HG02852 (cell line): Measurements from ENCODE around the gene LDB2.

Source experiments
- ATAC-seq: cut with Tn5 transposase; IDR thresholded peaks from one replicate; pipeline ENCODE4 v1.9.1; 2021; ENCODE audit warnings: mild to moderate bottlenecking, moderate library complexity; ENCODE audit not compliant: unreplicated experiment

The LDB2 gene

DNA sequence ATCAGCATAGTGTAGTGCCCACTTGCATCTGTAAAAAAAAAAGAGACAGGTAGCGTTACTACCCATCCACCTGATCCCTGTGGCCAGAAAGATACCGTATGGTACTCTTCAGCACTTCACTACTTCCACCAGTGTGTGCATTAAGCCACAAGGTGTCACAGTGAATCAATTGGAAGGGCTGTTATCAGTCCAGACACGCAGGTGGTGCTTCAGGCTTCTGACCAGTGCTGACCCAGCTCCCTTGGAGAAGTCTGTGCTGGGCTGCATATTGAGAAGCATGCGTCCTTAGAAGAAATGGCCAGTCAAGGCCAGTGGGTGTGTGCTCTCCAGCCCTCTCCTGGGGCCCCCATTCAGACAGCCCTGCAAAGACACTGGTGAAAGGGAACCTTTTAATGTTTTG is 10.6 kb downstream of the LDB2 start:
- no peak for ATAC-seq

DNA sequence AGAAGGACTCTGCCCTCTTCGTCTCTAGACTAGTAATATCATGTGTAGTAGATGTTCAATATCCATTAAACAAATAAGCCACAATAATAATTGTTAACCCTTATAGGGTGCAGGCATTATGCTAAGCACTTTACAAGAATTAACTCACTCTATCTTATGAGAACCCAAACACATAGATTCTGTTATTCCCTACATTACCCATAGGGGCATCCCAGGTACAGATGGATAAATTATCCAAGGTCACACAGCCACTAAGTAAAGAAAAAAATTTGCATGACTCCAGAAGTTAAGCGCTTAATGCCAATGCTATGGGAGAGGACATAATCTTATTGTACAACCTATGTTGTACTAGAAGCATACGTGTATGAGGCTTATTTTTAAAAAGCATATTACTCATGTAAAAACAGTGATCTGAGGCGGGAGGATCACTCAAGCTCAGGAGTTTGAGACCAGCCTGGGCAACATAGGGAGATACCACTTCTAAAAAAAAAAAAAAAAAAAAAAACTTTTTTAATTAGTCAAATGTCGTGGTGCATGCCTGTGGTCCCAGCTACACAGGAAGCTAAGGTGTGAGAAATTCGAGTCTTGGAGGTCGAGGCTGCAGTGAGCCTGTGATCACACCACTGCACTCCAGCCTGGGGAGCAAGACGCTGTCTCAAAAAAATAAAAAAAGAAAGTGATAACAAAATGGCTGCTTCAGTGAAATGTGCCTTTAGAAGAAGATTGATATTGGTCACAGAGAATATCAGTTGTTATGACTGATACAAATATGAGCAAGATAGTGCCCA is 13.6 kb downstream of the LDB2 start:
- no peak for ATAC-seq

DNA sequence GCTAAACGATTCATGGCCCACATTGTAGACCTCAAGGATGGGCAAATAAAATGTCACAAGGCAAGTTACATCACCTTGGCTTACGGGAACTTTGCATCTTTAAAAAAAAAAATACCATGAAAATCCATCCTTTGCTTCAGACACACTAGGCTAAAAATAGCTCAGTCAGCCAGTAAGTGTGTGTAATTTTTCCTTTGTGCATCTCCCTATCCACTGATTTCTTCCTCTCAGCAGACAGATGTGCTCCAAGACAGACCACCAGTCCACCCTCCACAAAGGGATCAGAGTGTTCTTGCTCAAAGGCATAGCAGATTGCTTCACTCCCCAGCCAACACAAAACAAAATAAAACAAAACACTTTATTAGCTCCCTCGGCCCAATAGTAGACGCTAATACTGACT is 14.6 kb downstream of the LDB2 start:
- no peak for ATAC-seq

DNA sequence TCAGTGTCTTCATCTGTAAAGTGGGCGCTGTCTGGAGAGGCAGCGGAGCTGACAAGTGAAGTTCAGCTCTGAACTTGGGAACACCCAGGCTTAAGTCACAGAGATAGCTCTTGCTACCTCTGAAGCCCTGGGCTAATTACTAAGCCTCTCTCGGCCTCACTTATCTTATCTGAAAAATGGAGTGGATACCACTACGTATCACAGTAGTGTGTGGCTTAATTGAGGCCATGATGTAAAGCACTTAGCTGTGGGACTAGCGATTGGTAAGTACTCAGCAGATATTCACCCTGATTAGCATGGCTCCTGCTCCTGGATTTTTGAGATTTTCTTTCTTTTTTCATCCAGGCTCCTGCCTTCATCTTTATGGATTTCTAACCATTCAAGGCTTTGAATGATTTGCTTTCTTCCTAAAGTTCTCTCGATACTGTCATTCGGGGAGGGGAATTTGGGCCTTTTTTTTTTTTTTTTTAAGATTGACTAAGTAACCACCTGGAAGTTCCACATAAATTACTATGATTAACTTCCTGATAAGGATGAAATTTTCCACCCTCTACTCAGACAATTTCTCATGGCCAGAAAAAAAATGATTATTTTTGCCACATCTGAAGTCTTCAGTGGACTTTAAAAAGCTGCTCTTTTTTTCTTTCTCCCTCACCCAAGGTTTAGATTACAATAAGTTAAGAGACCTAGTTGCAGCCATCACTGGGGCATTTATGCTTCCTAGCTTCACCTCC is 17.1 kb downstream of the LDB2 start:
- ATAC-seq = no peak

DNA sequence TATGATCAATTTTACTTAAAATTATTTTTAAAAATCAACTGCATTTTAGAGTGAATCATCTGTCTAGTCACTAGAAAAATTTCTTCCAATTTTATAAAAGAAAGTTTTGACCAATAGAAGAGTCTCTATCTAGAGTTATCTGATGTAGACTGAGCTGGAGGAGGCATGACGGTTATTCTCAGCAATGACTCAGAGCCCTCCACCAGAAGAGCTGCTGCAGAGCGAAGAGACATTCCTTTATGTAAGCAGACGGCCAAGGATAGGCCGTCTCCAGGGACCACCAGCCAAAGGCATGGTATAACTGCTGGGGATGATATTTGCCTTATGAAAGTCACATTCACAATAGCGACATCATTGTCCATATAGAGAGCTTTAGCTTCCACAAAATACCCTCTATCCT is 23.0 kb downstream of the LDB2 start:
- no peak for ATAC-seq

DNA sequence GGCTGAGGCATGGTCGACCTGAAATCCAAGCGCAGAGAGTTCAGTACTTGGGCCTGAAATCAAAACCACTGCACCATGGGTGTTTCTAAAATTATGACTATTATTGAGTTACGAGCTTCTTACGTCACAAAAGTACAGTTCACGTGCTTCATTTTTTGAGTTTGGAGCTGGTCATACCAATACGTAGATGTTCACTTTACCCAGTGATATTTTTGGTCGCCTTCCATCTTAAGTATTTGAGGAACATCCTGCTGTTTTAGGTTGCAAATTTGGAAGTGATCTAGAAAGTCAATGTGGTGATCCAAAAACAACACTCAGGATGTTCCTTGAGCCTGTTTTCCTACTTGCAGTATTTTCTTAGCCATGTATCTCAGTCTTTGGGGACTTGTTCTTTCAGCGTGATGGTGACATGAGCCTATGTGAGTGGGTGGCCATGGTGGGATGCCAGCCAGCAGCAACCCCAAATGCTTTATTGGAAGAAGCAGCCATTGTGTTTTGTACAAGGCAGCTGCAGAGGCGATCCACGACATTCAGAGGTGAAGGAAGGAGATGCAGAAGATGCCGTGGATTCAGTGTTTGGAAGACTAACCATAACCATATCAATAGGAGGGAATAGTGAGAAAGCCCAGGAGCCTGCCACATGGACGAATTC is 28.7 kb downstream of the LDB2 start:
- no peak for ATAC-seq

DNA sequence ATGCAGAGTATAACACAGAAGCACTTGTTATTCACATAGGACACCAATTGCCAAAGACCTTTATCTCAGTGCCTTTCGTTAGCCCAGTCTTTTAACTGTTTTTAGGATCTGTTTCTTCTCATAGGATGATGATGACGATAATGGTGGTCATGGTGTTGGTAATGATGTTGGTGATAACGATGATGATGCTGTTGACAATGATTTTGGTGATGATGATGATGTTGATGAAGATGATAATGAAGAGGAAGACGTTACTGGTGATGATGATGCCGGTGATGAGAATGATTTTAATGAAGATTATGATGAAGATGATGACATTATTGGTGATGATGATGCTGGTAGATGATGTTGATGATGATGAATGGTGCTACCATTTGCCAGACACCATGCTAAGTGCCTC is 29.8 kb downstream of the LDB2 start:
- ATAC-seq = no peak

DNA sequence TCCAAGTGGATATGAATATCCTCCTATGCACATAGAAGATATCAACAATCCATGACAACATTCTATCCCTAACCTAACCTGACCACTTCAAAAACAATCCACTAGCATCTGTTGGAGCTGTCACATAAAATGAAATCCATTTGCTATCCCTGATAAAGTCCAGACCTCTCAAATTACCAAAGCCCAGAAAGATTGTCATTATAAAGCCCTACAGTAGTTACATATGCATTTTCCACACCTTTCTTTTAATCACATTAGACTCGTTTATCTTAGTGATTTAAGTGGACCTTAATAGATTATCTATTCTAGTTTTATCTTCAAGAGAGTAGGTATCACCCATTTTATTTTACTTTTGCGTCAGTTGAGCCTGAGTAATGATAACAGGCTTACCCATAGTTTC is 30.6 kb downstream of the LDB2 start:
- no peak for ATAC-seq

DNA sequence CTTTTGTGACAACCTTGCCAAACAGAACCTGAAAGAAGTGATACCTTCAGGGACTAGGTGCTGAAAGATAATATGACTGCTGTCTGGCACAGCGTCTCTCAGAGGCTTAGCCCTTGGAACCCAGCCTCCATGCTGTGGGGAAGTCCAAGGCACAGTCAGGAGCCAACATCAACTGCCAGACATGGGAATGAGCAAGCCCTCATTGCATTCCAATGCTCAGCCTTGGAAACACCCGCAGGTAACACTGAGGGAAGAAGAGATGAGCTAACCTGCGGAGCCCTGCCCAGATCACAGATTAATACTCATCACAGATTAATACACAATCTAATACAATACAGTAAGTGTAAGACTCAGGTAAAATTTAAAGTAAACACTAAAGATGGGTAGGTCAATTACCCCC is 31.5 kb downstream of the LDB2 start:
- no peak for ATAC-seq

DNA sequence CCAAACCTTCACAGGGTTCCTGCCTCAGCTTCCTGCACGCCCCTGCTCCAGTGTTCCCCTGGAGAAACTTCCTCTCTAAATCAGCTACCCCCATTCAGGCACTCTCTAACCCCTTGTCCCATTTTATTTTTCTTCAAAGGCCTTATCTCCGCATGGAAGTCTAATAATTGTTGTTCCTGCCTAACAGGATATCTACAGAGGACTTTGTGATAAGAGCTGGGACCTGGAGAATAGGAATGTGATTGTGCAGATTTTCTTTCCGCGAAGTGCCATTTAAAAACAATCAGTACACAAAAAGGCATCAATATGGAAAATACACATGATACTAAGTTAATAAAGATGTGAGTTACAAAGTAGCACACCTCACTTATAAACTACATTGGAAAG is 32.6 kb downstream of the LDB2 start:
- ATAC-seq = no peak

DNA sequence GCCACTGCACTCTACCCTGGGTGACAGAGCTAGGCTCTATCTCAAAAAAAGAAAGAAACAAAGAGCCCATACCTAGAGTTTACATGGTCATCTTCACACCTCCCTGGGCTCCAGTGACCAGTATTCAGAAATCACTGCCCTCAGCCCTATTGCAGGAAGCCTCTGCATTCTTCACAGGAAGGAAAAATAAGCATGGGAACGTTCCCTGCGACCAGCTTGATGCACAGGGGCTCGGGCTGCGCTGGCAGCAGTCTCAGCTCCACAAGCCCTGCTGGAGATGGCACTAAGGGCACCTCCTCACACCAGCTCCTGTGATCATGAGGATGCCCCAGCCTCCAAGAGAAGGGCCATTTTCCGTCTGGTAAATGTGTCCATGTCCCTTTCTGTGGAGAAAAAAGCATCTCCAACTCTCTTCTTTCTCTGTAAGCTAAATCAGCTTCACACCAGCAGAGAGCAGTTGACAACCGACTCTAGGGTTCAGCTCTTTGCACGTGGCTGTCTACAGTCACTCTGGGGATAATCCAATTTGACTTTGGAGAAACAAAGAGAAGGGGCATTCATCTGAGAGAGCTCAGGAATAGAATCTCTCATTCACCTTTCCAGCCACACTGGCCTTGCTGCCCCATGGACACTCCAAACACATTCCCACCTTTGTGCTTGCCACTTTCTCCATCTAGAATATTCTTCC is 33.1 kb downstream of the LDB2 start:
- ATAC-seq = no peak

DNA sequence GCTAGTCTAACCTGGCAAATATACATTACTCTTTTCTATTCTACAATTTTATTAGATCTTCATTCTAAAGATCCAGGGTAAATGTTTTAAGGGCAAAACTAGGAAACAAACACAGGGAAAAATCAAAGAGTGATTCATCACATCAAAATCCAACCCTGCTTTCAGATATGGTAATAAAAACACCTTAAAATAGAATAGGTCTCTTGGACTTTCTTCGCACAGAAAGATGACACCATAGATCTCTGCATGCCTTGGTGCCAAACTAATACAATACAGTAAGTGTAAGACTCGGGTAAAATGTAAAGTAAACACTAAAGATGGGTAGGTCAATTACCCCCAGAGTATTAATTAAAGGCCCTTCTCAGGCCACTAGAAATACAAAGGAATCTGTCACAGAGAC is 34.2 kb downstream of the LDB2 start:
- no peak for ATAC-seq

DNA sequence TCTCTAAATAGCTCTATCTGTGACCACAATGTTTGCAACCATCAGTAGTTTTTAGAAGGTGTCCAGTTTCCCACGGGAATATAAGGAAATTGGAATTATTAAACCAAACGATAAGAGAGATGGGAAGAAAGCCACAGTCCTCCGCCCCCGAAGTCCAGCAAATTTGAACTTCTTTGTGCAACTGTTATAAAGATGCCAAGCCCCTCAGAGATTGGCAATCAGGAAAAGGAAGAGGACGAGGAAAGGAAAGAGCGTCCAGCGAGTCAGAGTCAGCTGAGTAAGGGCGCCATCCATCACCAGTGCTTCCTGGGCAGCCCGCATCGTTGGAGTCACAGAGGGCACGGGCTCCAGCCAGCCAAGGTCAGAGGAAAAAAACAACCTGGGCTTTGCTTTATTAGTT is 35.7 kb downstream of the LDB2 start:
- no peak for ATAC-seq

DNA sequence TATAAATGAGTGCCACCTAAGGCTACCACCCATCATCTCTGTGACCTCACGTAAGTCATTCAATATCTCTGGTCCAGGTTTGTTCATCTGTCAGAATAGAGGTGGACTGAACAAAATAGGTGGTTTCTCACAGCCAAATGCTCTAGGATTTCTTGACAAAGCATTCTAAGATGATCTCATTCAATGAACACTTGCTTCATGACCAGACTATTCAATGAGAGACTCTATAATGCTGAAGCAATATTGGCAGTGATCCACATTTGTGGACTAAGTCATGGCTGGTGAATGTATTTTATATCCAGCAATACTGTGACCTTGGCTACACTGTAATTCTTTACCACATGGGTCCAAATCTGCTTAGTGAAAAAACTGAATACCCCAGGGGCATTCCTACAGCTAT is 37.9 kb downstream of the LDB2 start:
- ATAC-seq = no peak

DNA sequence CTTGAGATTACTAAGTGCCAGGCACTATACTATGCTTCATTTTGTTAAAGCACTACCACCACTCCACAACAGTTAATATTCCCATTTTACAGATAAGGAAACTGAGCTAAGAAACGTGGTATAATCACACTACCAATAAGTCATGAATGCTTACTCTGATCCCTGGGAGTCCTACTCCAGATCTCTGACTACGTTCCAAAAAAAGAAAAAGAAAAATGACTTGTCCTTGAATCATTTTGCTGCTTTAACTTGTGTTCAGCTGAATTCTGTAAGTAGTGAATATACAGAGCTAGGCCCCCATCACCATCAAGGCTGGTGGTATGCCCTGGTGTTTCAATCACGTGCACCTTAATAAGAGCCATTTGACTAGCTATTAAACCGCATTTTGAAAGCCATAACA is 39.4 kb downstream of the LDB2 start:
- ATAC-seq = no peak

DNA sequence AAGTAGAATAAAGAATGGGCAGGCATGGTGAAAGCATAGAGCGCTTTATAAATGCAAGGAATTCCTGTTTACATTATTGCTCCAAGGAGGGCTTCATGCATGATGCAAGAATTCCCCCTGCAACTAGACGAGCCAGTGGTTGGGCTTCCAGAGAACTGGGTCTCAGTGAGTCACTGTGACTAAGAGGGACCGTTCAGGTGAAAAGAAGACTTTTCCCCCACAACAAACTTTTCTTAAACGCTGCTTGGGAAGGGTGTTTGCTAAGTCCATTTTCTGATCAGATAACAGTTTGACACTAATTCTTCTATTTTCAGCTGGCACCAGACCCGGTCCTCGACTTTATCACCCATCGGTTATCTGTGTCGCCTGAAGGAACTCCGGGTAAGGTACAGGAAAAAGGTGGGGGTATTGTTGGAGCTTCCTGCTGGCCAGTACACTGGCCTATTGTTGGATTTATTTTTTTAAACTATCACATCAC is 40.1 kb downstream of the LDB2 start:
- no peak for ATAC-seq

DNA sequence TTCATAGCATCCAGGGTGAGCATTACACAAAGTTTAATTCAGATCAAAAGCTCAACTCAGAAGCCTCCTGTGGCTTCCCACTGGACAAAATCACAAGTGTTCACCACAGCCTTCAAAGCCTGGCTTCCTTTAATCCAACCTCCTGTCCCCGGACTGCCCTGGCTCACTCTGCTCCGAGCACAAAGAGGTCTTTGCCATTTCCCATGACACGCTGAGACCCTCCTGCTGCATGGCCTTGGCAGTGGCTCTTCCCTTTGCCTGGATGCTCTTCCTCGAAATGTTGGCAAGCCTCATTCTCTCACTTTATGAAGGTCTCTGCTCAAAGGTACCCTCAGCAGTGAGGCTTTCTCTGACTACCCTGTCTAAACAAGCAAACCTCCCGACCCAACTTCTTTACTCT is 41.0 kb downstream of the LDB2 start:
- ATAC-seq = no peak

DNA sequence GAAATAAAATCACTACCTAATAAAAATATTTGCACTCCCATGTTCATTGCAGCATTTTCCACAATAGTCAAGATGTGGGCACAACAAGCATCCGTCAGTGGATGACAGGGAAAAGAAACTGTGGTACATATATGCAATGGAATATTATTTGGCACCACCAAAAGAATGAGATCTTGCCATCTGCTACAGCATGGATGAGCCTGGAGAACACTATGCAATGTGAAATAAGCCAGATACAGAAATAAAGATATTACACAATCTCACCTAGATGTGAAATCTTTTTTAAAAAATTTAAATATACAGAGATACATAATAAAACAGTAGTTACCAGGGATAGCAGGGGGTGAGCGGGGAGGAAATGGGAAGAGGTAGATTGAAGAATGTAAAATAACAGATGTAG is 44.8 kb downstream of the LDB2 start:
- no peak for ATAC-seq

DNA sequence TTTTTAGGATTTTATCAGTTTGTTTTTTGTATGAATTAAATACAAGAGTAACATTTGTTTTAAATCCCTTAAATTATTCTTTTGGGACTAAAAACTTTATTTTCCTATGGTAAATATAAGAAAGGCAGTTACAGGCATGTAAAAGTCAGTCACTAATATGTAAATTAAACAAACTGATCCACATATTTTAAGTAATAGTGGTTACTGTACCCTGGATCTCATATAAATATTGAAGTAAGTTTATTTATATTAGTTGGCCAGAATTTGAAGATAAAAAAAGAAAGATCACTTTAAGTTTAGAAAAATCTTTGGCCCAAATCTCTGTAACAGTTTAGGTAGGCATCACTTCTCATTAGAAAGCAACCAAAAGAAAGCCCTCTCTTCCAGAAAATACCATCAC is 45.8 kb downstream of the LDB2 start:
- no peak for ATAC-seq

DNA sequence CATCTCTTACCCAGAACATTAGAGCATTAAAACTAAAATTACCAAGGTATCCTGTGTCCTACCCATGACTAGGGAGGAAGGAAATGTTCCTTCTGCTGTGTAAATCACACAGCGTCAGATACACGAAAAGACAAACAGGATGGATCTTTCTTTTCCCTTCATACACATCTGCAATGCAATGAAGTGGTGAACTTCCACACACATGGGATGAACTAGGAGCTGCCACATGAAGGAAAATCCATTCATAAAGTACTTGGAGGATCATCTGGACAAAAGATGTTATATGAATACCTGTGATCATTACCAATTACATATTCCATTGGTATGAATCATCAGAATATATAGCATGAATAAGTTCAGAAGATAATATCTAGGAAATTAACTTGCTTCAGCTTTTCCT is 46.2 kb downstream of the LDB2 start:
- ATAC-seq = no peak

DNA sequence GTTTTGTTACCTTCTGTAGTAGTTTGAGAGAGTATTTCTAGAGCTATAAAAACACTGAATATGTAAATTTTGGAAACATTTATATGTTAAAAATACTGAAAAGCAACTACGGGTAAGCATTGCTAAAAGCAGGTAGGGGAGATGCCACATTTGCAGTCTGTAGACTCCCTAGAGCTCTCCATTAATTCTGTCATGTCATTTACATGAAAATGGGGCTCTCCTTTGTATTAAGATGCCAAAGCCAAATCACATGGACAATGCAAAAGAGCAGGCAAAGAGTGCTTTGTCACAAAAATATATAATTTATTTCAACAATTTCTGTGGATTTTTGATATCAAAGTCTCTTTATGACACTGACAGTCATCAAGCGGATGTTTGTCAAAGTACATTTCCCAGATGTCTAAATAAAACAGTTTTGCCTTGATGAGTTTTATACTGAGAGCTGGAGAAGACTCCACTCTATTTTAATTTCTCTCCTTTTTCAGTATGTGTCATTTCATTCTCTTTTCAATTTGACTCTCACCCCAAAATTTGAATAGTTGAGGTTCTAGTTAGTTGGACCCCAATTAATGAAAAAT is 51.8 kb downstream of the LDB2 start:
- no peak for ATAC-seq
